NB4 (cell line): Measurements from ENCODE around the gene RYR2.

ENCODE experiments used
- DNase-seq: peaks from one replicate; pipeline ENCODE4 v3.0.0; 2010; ENCODE audit warnings: low read depth
- H3K4me3 ChIP-seq: one replicate; pipeline ENCODE4 v1.5.1; 2011; ENCODE audit warnings: mild to moderate bottlenecking, low read depth, low read length, moderate library complexity
- CTCF ChIP-seq: IDR thresholded peaks from one replicate; pipeline ENCODE4 v1.5.1; 2012; ENCODE audit warnings: low read depth, low read length
- MYC ChIP-seq: IDR thresholded peaks from 2 replicates; pipeline ENCODE4 v1.6.1; 2011; ENCODE audit warnings: low read depth, low read length
- POLR2A ChIP-seq: IDR thresholded peaks from 2 replicates; pipeline ENCODE4 v1.6.1; 2011; ENCODE audit warnings: mild to moderate bottlenecking; ENCODE audit not compliant: insufficient read length; ENCODE audit errors: extremely low read depth
- TF ChIP-seq, protein P1 (sequence below): IDR thresholded peaks from 2 replicates; pipeline ENCODE4 v1.6.1; 2011; ENCODE audit warnings: low read depth, low read length

RYR2 gene

DNA sequence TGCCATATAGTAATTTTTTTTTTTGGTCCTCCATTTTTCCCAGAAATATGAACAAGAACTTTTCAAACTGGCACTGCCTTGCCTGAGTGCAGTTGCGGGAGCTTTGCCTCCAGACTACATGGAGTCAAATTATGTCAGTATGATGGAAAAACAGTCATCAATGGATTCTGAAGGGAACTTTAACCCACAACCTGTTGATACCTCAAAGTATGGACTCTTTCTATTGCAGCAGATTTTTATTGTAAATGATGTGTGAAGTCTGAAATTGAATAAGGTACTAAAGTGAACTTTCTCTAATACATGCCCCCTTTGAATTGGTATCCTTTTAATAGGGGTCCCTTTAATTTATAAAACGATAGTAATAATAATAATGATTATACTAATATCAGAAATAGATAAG lies 613.8 kb downstream of the RYR2 start:
- no peak for TF ChIP-seq POLR2A
- no peak for TF ChIP-seq CTCF
- TF ChIP-seq MYC: no peak
- TF ChIP-seq, protein P1, sequence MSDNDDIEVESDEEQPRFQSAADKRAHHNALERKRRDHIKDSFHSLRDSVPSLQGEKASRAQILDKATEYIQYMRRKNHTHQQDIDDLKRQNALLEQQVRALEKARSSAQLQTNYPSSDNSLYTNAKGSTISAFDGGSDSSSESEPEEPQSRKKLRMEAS: no peak
- H3K4me3 ChIP-seq: no peak overlapping the region
- DNase-seq: no peak

DNA sequence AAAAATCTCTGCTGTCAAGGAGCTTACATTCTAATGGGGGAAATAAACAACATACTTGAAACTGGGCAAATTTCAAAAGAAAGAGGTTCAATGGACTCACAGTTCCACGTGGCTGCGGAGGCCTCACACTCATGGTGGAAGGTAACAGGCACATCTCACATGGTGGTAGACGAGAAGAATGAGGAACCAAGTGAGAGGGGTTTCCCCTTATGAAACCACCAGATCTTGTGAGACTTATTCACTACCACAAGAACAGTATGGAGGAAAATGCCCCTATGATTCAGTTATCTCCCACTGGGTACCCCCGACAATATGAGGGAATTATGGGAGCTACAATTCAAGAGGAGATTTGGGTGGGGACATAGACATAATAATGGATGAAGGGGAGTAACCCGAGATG lies 622.4 kb downstream of the RYR2 start:
- no peak overlapping the region for H3K4me3 ChIP-seq
- peak; percentile 7 for DNase-seq
- no peak for TF ChIP-seq POLR2A
- TF ChIP-seq, protein P1: no peak
- TF ChIP-seq CTCF: no peak
- no peak for TF ChIP-seq MYC

DNA sequence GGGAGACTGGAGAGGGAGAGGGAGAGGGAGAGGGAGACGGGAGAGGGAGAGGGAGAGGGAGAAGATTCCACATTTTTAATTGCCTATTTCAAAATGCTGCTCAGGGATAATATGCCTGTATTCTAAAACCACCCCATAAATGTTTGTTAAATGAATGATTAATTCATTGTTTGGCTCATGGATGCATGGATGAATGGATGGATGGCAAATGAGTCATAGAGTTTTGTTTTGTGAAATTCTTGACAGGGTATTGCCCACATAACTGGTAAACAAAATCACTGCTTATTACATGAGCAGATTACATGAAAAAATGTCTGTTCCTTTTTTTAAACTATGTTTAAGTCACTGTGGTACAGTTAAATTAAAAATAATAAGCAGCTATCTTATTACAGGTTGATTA lies 628.3 kb downstream of the RYR2 start:
- TF ChIP-seq MYC (no peak), CTCF (no peak), POLR2A (no peak)
- TF ChIP-seq, protein P1: no peak
- DNase-seq: no peak
- H3K4me3 ChIP-seq: no peak overlapping the region

- TF ChIP-seq CTCF (no peak), POLR2A (no peak), MYC (no peak)
- TF ChIP-seq, protein P1: no peak
- DNase-seq: no peak
- no peak overlapping the region for H3K4me3 ChIP-seq
Measured at GRCh38 chr1:237671262-237671661, 629.3 kb downstream of the RYR2 start.

DNA sequence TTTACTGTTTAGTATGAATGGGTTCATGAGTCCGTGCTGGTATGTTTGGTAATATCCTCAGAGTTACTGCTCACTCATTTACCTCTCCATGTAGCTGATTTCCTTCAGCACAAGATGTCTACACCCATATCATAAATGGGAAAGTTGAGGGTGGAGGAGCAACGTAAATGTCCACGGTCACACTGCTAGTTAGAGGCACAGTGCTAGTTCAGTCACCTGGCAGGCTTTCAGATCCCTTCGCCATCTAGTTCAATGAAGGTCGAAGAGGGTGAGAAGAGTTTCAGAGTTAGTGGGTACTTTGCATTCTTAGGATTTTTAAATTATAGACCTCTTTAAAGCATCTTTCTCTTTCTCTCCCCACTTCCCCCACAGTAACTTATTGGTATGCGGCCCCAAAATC lies 630.0 kb downstream of the RYR2 start:
- TF ChIP-seq, protein P1: no peak
- TF ChIP-seq CTCF (no peak), MYC (no peak), POLR2A (no peak)
- no peak overlapping the region for H3K4me3 ChIP-seq

GRCh38 chr1:237672748-237673147 lies 630.8 kb downstream of the RYR2 start:
- DNase-seq: peak; percentile 26
- H3K4me3 ChIP-seq: no peak overlapping the region
- TF ChIP-seq CTCF (peak; percentile 24), POLR2A (no peak)

More for the DNA sequence above, 630.0 kb downstream of the RYR2 start:
- DNase-seq: no peak
